MV-4-11 (cell line): Measurements from ENCODE around the gene CALHM6.
A peak's percentile ranks its signal among the peaks of the same experiment; 100 is the strongest.

Source experiments
- DNase-seq: peaks from one replicate; lab custom pipeline; 2025; lab: John Stamatoyannopoulos, UW

The CALHM6 gene

GRCh38 chr6:116446399-116446798 lies 14.8 kb upstream of the CALHM6 start:
- DNase-seq: peak; percentile 70

- no peak for DNase-seq
These were observed 14.1 kb upstream of the CALHM6 start for GRCh38 chr6:116447052-116447451.

- DNase-seq: peak; percentile 88
These were observed 13.6 kb upstream of the CALHM6 start for GRCh38 chr6:116447496-116448011.

- no peak for DNase-seq
These were observed 11.6 kb upstream of the CALHM6 start for GRCh38 chr6:116449565-116449964.

- DNase-seq: no peak
These were observed 10.9 kb upstream of the CALHM6 start for GRCh38 chr6:116450185-116450710.

- peak; percentile 87 for DNase-seq
These were observed 10.1 kb upstream of the CALHM6 start for GRCh38 chr6:116450769-116451740.

- no peak for DNase-seq
These were observed 9.3 kb upstream of the CALHM6 start for GRCh38 chr6:116451916-116452315.

GRCh38 chr6:116452531-116452930 lies 8.6 kb upstream of the CALHM6 start:
- DNase-seq: no peak

GRCh38 chr6:116456106-116456505 lies 5.1 kb upstream of the CALHM6 start:
- DNase-seq: no peak

- DNase-seq: peak; percentile 38
These were observed 4.2 kb upstream of the CALHM6 start for GRCh38 chr6:116456927-116457326.

- no peak for DNase-seq
These were observed 2.9 kb upstream of the CALHM6 start for GRCh38 chr6:116458264-116458663.

- DNase-seq: no peak
These were observed 1.2 kb upstream of the CALHM6 start for GRCh38 chr6:116459927-116460326.

- DNase-seq: peak; percentile 9
These were observed 1.0 kb downstream of the CALHM6 start for GRCh38 chr6:116461932-116462885.

- no peak for DNase-seq
These were observed 2.1 kb downstream of the CALHM6 start for GRCh38 chr6:116463301-116463700.

GRCh38 chr6:116465246-116465645 lies 4.1 kb downstream of the CALHM6 start:
- peak; percentile 96 for DNase-seq

GRCh38 chr6:116467096-116467495 lies 5.9 kb downstream of the CALHM6 start:
- DNase-seq: no peak

GRCh38 chr6:116467514-116467913 lies 6.3 kb downstream of the CALHM6 start:
- DNase-seq: no peak

GRCh38 chr6:116468293-116468692 lies 7.1 kb downstream of the CALHM6 start:
- DNase-seq: no peak

- DNase-seq: no peak
These were observed 10.4 kb downstream of the CALHM6 start for GRCh38 chr6:116471531-116471930.

GRCh38 chr6:116472706-116473105 lies 11.5 kb downstream of the CALHM6 start:
- DNase-seq: no peak

GRCh38 chr6:116475141-116475540 lies 14.0 kb downstream of the CALHM6 start:
- DNase-seq: peak; percentile 55
